ENCODE data around the gene COL5A3. TPM values are rescaled to one million over a fixed set of nuclear protein-coding genes. Genes with fewer than 3 reads are reported as not detected.

Gene COL5A3
- total RNA-seq, 4 donors from 2014 or later: 18.8 to 79.1 (median 35.0) TPM

GRCh38 chr19:9961103-9961502, 49.2 kb downstream of the COL5A3 start:
- TF ChIP-seq CTCF (IDR thresholded peaks at IDR 0.05; ENCODE audit: low read depth): no peak

GRCh38 chr19:9958379-9958821, 51.9 kb downstream of the COL5A3 start:
- no peak for TF ChIP-seq CTCF (IDR thresholded peaks at IDR 0.05; ENCODE audit: low read depth)

- TF ChIP-seq CTCF (IDR thresholded peaks at IDR 0.05; ENCODE audit: low read depth): no peak
These were observed 53.3 kb downstream of the COL5A3 start for GRCh38 chr19:9956956-9957355.

GRCh38 chr19:9953802-9954542, 56.3 kb downstream of the COL5A3 start:
- no peak for TF ChIP-seq CTCF (IDR thresholded peaks at IDR 0.05; ENCODE audit: low read depth)

GRCh38 chr19:9952276-9952675, 58.0 kb downstream of the COL5A3 start:
- TF ChIP-seq CTCF (IDR thresholded peaks at IDR 0.05; ENCODE audit: low read depth): no peak

- no peak for TF ChIP-seq CTCF (IDR thresholded peaks at IDR 0.05; ENCODE audit: low read depth)
These were observed 62.9 kb downstream of the COL5A3 start for GRCh38 chr19:9947441-9947840.

- TF ChIP-seq CTCF (IDR thresholded peaks at IDR 0.05; ENCODE audit: low read depth): no peak
These were observed 64.9 kb downstream of the COL5A3 start for GRCh38 chr19:9945319-9945966.
